HG02610 (cell line): ENCODE measurements around the gene REM1.
"Not testable (repeated sequence)": the region's sequence is repeated elsewhere in the genome, so short reads cannot be mapped to it uniquely, and the experiment has no call there.

ENCODE experiments used
- ATAC-seq: cut with Tn5 transposase; IDR thresholded peaks from one replicate; pipeline ENCODE4 v1.9.1; 2021; ENCODE audit warnings: mild to moderate bottlenecking, moderate library complexity; ENCODE audit not compliant: unreplicated experiment

Gene REM1

GRCh38 chr20:31521267-31521666, 46.2 kb downstream of the REM1 start:
- ATAC-seq: not testable (repeated sequence)

DNA sequence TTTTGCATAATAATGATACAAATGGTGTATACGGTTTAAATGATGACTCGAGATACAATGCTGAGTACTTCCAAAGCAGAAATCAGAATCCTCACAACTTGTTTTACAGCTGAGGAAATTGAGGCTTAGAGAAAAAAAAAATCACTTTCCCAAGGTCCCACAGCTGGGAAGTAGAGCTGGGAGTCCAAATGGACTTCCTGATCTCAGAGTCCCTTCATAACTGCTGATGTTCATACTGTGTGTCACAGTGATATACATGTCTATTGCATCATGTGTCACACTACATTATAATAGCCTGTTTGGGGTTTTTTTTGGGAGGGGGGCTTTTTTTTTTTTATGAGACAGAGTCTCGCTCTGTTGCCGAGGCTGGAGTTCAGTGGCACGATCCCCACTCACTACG, 47.6 kb downstream of the REM1 start:
- ATAC-seq: no peak

- no peak for ATAC-seq
Observed at GRCh38 chr20:31523361-31524283, 48.5 kb downstream of the REM1 start.

DNA sequence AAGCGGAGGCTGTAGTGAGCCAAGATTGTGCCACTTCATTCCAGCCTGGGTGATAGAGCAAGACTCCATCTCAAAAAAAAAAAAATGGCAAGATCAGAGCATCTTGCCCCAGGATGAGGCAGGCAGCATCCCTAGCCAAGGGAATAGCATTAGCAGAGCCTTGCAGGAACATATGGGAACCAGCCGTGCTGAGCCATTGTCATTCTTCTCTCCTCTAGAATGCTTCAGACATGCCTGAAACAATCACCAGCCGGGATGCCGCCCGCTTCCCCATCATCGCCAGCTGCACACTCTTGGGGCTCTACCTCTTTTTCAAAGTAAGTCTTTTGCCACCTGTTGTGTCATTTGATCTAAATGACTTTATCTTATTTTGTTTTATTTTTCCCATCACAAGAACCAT, 52.2 kb downstream of the REM1 start:
- no peak for ATAC-seq
